SK-N-SH treated with all-trans-retinoic acid at 6 μM for 48 hours (cell line): ENCODE results near the gene PTPRN2.

ENCODE experiments used
- BACH2 ChIP-seq: fragments of 250-450 bp; sonication (Bioruptor Pico); IDR thresholded peaks from 2 replicates; pipeline ENCODE4 v1.9.0; 2021; ENCODE audit warnings: mild to moderate bottlenecking, borderline replicate concordance
- CREB5 ChIP-seq: fragments of 250-450 bp; sonication (Bioruptor Pico); IDR thresholded peaks from 2 replicates; pipeline ENCODE4 v1.5.1; 2020; ENCODE audit warnings: low read depth, mild to moderate bottlenecking, moderate library complexity
- PATZ1 ChIP-seq: fragments of 250-450 bp; sonication (Bioruptor Pico); IDR thresholded peaks from 2 replicates; pipeline ENCODE4 v1.8.0; 2020; ENCODE audit warnings: mild to moderate bottlenecking, moderate library complexity, borderline replicate concordance
- TSHZ2 ChIP-seq: fragments of 250-450 bp; sonication (Bioruptor Pico); IDR thresholded peaks from 2 replicates; pipeline ENCODE4 v1.5.0; 2020; ENCODE audit warnings: mild to moderate bottlenecking, moderate library complexity
- ZFP3 ChIP-seq: fragments of 250-450 bp; sonication (Bioruptor Pico); IDR thresholded peaks from 2 replicates; pipeline ENCODE4 v1.5.0; 2020; ENCODE audit warnings: mild to moderate bottlenecking, moderate library complexity
- ZFP30 ChIP-seq: fragments of 450-650 bp; formaldehyde crosslinking; IDR thresholded peaks from 2 replicates; pipeline ENCODE4 v1.5.0; 2022; ENCODE audit warnings: mild to moderate bottlenecking, moderate library complexity

- TF ChIP-seq PATZ1 (CRISPR knock-in tag) (no peak), CREB5 (CRISPR knock-in tag) (no peak), BACH2 (CRISPR knock-in tag) (no peak), TSHZ2 (CRISPR knock-in tag) (no peak), ZFP3 (no peak), ZFP30 (CRISPR knock-in tag) (no peak)
Observed at GRCh38 chr7:157855016-157855415, 732.6 kb downstream of the PTPRN2 start.
